Measurements from ENCODE around the gene TRIM26. TPM values are rescaled to one million over a fixed set of nuclear protein-coding genes. Genes with fewer than 3 reads are reported as not detected.

The TRIM26 gene
- total RNA-seq, result 10 to 100 TPM; 19.5 to 92.0 (median 53.2) TPM

- 0% methylated on average over 4 to 59 of the region's 59 CpGs for WGBS, 2 donors (ENCODE audit: low coverage in 1 of 2)
- Histone ChIP-seq H3K36me3 (no peaks in the 10 kb centered on the region), H3K4me3 (peak within 1 kb of the TSS; percentile 66 to 88 (median 74)), H3K27me3 (no peaks in the 10 kb centered on the region), H3K4me1 (peaks cover 28 to 46% (median 31%) of the 10 kb centered on the region in 4 donors), H3K27ac (peak within 1 kb of the TSS; percentile 94 to 99 (median 98)), H3K9me3 (no peaks in the 10 kb centered on the region)
- intact Hi-C loops (cut with DNase I; ENCODE audit: low total_unique reads) (loop anchor here (5.0 kb wide), 1 partner anchor 114 kb away; the partner anchor contains the start of gene TRIM39), in situ Hi-C loops (cut with MboI; ENCODE audit: low pct_ligation_motif_present in 1 of 4, low pct_unique_long_range_greater_than_20kb in 1 of 4, low sequenced_read_pairs in 3 of 4) (no loop called here)
- DNase-seq, result peak; percentile 99
- TF ChIP-seq POLR2AphosphoS5 (IDR thresholded peaks at IDR 0.05) (peak; percentile 98 to 99 (median 99)), POLR2A (IDR thresholded peaks at IDR 0.05) (peak; percentile 99), CTCF (IDR thresholded peaks at IDR 0.05) (no peak), EP300 (IDR thresholded peaks at IDR 0.05; ENCODE audit: low read depth) (no peak)
Observed at GRCh38 chr6:30212865-30213666, at the start of gene TRIM26. Gene TRIM26, minus strand, starts transcription at chr6:30213406. Its CDS starts 14,303 bp downstream, at chr6:30199103.

- intact Hi-C loops (cut with DNase I; ENCODE audit: low total_unique reads), result no loop called here
- peak overlapping the region; percentile 57 to 88 (median 78) for H3K27ac ChIP-seq
Observed at GRCh38 chr6:30260036-30260504, 46.9 kb upstream of the TRIM26 start.

GRCh38 chr6:30259140-30260035, 46.2 kb upstream of the TRIM26 start:
- TF ChIP-seq POLR2A (IDR thresholded peaks at IDR 0.05) (no peak), POLR2AphosphoS5 (IDR thresholded peaks at IDR 0.05) (peak in 1 of 3 donors; percentile 19), EP300 (IDR thresholded peaks at IDR 0.05; ENCODE audit: low read depth) (no peak), CTCF (IDR thresholded peaks at IDR 0.05) (peak in 2 of 5 experiments; percentile 18 to 28)
- peak; percentile 70 for DNase-seq
- Histone ChIP-seq H3K27ac (peak overlapping the region; percentile 57 to 88 (median 78)), H3K27me3 (peaks cover 35% of the 10 kb centered on the region), H3K9me3 (no peaks in the 10 kb centered on the region), H3K36me3 (no peaks in the 10 kb centered on the region), H3K4me1 (peaks cover 0 to 10% (median 6%) of the 10 kb centered on the region in 4 donors), H3K4me3 (peak overlapping the region; percentile 57 to 84 (median 63))
- WGBS, 2 donors (ENCODE audit: low coverage in 1 of 2), result 2 to 30% methylated on average over 2 to 46 of the region's 56 CpGs
- intact Hi-C loops (cut with DNase I; ENCODE audit: low total_unique reads), result no loop called here
- in situ Hi-C loops (cut with MboI; ENCODE audit: low pct_ligation_motif_present in 1 of 4, low pct_unique_long_range_greater_than_20kb in 1 of 4, low sequenced_read_pairs in 3 of 4), result no loop called here

More at GRCh38 chr6:30260036-30260504, 46.9 kb upstream of the TRIM26 start:
- no peak for DNase-seq
- 31% methylated on average over 35 of the region's 40 CpGs; no CpG with 5 or more reads in 1 of the 2 donors for WGBS, 2 donors (ENCODE audit: low coverage in 1 of 2)
- Histone ChIP-seq H3K36me3 (no peaks in the 10 kb centered on the region), H3K4me3 (peak overlapping the region; percentile 57 to 84 (median 63)), H3K27me3 (peaks cover 35% of the 10 kb centered on the region), H3K9me3 (no peaks in the 10 kb centered on the region), H3K4me1 (peaks cover 0 to 10% (median 6%) of the 10 kb centered on the region in 4 donors)
- in situ Hi-C loops (cut with MboI; ENCODE audit: low pct_ligation_motif_present in 1 of 4, low pct_unique_long_range_greater_than_20kb in 1 of 4, low sequenced_read_pairs in 3 of 4), result no loop called here
- TF ChIP-seq EP300 (IDR thresholded peaks at IDR 0.05; ENCODE audit: low read depth) (no peak), POLR2AphosphoS5 (IDR thresholded peaks at IDR 0.05) (no peak), CTCF (IDR thresholded peaks at IDR 0.05) (no peak)

Data from transverse colon (tissue), 4 donors.